Activated T-cell treated with anti-CD3 and anti-CD28 coated beads for 4 hours (primary cell): ENCODE measurements around the gene RWDD2A.
"Not testable (repeated sequence)": the region's sequence is repeated elsewhere in the genome, so short reads cannot be mapped to it uniquely, and the experiment has no call there.

Experiments used
- DNase-seq: peaks from one replicate; pipeline ENCODE4 v3.0.0-alpha.2; 2020

The RWDD2A gene

DNA sequence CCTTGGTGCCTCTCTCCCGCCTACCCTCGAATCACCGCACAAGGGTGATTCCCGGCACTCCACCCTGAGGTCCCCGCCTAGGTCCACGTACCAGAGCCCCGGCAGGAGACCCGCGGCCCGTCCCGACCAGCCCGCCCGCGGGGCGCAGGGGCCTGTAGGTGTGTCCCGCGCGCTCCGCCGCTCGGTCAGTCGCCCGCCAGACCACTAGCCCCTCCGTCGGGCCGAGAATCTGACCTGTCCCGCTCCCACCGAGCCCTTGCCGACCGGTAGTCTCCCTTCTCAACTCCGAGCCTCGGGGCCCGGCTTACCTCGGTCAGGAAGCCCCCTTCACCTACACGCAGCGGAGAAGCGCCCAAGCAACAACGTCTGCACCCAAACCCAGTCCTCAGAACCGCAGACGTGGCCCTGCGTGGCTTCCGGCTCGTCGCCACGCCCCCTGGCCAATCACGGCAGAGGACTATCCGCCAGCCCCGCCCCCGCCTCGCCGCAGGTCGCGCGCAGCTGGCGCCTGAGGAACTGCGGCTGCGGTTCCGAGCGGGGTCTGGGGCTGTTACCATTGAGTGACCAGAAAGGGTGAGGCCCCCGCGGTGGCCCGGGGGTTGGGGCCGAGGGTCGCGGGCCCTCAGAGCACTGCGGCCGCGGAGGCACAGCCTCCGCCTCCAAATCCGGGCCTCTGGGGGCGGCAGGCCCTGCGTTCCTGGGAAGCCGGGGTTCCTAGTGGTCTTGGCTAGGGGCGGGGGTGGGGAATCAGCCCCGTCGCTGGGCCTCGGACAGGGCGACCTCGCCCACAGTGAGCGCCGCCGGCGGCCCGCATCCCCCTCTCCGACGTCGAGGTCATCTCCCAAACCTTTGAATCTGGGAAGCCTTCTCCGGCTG, at the start of gene RWDD2A, which contains the start of gene PGM3:
RWDD2A (plus strand) TSS at position 487 of the 876 bp plus-strand sequence. CDS start 1,095 bp downstream, outside the sequence.
PGM3 (minus strand) TSS at position 395 of the 876 bp plus-strand sequence. CDS start 2,253 bp downstream, outside the sequence.
- peak; percentile 83 for DNase-seq

DNA sequence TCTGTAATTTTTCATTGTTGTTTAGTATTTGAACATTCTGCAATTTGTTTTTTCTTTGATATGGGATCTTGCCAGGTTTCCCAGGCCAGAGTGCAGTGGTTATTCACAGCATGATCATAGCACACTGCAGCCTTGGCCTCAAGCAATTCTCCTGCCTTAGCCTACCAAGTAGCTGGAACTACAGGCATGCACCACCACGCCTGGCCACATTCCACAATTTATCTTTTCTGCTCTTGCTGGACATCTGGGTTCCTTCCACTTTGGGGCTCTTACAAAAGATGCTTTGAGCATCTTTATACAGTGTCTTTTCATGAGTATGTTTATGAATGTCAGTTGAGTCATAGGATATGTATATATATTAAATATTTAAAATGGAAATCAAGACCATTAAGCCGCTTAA, 42.0 kb upstream of the RWDD2A start:
- no peak for DNase-seq

DNA sequence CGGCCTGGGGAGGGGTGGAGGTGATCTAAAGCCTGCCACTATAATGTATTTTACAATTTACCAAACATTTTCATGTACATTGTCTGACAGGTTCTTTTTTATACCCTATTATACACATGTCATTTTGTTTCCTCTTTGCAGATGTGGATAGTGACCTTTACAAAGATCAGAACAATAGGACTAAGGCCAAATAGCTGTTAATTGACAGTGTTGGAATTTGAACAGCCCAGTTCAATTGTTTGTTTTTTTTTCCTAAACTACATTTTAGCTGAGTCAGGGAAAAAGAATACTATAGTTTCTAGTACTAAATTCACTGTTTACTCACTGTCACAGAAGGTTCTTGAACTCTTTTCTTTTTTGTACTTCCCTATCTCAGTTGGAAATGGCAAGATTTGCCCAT, 40.2 kb upstream of the RWDD2A start:
- DNase-seq = no peak

DNA sequence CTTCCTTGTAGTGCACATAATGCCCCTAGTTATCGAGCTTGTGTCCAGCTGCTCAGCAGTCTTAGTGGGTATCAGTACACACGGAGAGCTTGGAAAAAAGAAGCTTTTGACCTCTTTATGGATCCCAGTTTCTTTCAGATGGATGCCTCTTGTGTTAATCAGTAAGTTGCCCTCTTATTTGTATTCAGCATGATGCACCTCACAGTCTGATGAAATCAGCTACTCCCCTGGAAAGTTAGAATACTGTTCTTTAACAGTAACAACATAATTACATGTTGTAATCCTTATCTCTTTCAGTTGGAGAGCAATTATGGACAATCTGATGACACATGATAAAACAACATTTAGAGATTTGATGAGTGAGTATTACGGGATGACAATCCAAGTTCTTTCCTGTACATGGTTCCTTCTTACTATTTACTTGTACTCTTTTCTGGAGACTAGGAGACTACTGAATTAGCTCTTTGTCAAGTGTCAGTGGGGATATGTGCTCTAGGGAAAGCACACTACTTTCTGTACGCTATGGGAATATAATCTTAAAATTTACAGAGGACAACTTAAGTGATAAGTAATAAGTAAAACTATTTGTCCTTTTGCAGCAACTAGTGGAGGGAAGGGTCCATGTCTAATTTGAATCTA, 39.2 kb upstream of the RWDD2A start:
- DNase-seq = no peak

DNA sequence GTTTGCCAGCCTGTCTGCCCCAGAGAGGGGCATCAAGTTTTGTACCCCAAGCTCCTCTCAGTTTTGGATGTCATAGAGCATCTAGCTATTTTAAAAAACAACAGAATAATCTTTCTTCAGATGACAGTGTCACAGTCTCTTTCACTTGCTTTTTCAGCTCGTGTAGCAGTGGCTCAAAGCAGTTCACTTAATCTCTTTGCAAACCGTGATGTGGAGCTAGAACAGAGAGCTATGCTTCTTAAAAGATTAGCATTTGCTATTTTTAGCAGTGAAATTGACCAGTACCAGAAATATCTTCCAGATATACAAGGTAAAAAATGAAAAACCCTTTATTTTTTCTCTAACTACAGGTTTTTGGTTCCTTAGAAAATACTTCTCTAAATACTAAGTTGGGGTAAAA, 37.4 kb upstream of the RWDD2A start:
- DNase-seq = no peak

DNA sequence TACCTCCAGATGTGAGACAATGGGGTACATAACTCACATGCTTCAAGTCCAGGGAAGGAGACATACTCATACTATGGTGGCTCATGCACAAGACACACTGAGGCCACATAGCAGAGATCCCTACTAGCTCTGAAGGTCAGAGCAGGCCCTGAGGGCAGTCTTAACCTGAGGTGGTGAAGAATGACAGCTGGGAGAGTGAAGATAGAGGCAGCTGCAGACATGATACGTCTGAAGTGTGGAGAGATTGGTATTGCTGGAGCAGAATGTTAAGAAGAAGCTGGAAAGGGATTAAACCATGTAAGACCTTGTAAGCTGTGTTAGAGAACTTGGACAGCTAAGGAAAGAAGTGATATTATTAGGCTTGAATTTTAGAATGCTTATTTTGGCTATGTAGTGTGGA, 33.0 kb upstream of the RWDD2A start:
- no peak for DNase-seq

DNA sequence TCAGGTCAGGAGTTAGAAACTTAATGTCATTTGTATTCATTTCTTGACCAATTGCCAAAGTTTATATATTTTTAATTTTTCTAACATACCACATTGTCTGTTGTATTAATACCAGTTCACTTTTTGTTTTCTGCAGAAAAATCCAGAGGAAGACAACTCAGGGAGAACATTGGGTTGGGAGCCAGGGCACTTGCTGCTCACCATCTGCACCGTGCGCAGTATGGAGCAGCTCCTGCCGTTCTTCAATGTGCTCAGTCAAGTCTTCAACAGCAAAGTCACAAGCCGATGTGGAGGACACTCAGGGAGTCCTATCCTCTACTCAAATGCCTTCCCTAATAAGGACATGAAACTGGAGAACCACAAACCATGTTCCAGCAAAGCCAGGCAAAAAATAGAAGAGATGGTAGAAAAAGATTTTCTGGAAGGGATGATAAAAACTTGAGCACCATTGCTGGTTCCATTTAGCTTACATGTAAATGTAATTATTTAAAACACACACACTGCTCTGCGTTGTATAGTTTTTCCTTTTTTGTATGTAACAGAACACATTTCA, 25.4 kb upstream of the RWDD2A start:
- DNase-seq = no peak

DNA sequence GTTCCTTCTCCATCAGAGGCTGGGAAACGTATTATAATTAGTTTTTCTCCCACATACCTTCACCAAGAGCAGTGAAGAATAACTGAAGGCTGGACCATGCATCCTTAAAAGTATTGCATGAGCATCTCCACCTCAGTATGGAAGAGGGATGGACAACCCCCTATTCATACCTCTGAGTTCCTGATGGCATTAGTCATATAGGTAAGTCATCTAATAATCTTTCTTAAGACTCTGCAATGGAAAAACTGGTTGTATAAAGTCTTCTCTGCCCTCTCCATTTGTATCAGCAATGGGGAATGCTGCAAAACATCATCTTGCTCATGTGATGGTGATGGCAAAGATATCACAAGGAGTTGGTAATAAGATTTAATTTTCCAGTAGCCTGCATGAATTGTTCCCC, 24.6 kb upstream of the RWDD2A start:
- no peak for DNase-seq

DNA sequence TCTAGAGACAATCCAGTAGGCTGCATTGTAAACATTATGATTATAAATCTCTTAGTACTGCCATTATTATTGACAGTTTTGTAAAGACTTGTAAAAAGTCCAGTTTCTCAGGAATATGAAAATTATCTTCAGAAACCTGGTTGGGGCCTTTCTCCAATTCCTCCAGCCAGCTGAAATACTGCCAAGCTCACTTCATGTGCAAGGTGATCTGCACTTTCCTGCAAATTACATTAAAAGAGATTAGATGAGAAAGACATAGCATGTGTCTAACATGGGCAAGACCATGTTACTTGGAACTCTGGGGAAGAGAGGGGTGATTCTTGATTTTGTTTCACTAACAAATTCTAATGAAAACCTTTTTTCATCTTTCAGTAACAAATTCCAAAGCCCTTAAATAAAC, 24.1 kb upstream of the RWDD2A start:
- no peak for DNase-seq

DNA sequence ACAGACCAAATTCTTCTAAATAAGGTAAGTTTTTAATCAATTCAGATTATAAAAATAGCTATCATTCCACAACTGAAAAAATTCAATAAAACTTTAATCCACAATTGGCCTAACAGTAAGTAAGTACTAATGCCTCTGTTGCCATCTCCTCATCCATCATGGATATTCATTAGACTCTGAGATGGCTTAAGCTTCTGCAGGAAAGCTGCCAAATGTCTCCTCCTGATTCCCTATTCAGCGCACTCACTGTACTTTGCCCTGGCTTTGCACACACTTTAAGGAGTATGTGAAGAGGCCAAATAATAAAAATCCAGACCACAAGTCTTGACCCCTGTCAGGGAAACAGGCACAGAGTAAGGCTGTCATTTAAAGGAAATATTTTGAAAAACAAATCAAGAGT, 23.6 kb upstream of the RWDD2A start:
- DNase-seq = no peak

DNA sequence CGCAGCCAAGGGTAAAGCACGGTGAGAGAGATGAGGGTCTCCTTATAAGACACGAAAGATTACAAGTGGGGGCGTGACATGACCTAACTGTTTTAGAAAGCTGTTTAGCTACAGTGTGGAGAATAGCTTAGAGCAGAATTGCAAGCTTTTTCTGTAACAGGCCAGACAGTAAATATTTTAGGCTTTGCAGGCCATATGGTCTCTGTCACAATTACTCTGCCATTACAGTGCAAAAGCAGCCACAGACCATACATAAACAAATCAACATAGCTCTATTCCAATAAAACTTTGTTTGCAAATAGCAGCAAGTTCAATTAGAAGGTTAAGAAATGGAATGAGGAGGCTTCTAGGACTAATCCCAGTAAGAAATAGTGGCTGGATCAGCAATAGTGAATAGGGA, 16.9 kb upstream of the RWDD2A start:
- no peak for DNase-seq

DNA sequence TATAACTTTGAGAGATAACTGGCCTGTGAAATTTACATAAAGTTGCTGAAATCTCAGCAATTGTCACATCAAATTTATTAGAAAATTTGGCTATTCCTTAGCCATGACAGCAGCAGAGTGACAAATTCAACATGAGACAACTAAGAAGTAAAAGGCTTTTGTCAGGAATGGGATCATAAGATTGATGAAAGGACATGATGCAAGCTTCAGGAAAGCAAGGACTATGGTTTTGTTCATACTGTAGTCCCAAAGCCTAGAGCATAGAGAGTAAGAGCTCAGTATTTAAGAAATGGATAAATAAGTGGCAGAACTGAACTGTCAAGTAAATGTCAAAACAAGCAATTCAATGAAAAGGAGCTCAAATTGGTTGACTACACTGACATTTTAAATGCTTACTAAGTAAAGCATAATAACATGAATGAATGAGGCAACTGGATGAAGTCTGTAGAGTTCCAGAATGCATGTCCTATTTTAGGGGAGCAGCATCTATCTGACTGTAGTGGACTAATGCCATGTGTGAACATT, 12.7 kb upstream of the RWDD2A start:
- DNase-seq = no peak

DNA sequence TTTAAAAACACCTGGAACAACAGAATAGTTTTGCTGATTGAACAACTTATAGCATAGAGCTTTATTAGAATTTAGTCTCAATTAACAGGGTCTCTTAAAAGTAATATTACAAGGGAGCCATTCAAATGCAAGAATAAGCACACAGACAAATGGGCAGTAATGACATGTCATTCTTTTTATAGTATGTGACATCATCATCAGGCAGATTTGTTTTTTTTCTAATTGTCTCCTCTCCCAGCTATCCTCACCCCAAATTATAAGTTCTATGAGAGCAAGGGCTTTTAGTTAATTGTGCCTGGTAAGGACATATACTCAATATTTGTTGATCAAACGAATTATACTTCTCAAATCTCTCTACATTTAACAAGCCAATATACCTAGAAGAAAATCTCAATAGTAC, 11.0 kb upstream of the RWDD2A start:
- no peak for DNase-seq

DNA sequence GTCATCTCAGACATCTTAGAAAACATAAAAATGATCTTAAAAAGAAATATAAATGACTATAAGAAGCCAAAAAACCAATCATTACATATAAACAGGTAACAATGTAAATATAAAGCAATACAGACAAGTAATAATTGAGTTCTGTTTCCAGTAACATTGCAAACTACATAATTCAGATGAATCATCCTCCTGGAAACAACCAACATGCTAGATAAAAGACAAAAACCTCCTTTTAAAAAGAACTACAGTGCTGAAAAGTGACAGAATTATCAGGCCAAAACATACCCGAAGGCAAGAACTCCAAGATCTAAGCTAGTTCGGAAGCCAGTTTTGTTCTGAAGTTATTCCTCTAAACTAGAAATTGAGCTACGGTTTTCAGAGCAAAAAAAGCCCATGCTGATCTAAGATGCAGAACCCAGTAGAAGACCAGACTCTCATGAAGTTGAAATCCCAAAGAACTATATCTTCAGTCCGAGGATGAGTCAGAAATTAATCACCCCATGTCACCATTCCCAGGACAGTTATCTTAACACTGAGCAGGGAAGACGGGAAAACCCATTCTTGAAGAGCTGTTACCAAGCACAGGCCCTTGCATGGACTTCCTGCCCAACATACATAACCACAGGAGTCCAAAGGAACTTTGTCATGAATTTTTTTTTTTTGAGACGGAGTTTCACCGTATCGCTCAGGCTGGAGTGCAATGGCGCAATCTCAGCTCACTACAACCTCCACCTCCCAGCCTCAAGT, 9.9 kb upstream of the RWDD2A start:
- no peak for DNase-seq

DNA sequence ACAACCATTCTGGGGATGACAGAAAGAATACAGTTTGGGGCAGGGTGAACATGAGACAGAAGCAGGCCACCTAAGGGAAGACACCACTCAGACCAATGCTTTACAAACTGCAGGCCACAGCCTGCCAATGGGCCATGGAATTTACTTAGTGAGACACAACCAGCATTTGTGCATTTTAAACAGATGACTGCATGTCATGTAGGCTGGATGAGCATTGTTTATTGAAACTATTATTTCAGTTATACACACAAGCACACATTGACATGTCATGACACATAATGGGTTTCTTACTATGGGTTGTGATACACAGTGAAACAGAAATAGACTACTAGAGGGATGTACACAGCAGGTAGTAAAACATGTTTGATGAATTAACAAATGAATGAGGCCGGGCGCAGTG, 8.1 kb upstream of the RWDD2A start:
- no peak for DNase-seq

DNA sequence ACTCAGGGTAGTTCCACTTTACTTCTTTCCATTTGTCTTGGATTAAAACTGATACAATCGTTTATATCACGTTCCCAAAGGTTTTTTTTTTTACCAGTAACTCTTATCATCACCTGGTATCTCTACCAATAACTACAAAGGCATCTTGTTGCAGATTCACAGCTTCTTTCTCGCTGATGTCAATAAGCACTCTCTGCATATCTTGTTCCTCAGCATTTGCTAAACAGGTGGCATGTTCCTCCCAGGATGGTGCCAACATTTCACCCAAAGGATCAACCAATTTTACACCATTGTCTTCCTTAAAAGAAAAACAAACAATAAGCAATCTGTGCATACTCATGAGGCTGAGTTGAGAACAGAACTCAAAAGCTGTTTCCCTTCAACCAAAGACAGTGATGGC, 4.7 kb upstream of the RWDD2A start:
- no peak for DNase-seq

DNA sequence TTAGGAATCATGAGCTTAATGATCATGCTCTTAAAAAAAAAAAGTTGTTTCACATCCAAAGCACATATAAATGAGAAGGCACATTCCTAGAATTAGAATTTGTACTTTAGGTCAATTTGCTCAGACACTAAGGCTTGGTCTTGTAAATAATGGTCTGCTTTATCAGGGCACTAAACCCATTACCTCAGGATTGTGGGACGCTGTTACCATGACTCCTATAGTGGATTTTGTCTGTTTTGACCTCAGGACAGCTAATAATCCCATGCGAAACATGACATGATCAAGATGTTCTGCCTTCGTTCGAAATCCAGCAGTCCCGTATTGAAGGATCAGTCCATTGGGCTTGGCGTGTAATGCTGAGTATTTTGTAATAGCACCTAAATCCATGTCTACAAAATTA, 2.5 kb upstream of the RWDD2A start:
- DNase-seq = no peak

DNA sequence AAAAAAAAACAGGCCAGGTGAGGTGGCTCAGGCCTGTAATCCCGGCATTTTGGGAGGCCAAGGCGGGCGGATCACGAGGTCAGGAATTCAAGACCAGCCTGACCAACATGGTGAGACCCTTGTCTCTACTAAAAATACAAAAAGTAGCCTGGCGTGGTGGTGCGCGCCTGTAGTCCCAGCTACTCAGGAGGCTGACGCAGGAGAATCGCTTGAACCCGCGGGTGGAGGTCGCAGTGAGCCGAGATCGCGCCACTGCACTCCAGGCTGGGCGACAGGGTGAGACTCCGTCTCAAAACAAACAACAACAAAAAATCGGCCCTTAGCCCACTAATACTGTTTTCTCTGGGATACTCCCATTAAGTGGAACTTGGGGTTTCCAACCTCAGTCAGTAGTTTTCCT, 1.2 kb upstream of the RWDD2A start:
- not testable (repeated sequence) for DNase-seq

DNA sequence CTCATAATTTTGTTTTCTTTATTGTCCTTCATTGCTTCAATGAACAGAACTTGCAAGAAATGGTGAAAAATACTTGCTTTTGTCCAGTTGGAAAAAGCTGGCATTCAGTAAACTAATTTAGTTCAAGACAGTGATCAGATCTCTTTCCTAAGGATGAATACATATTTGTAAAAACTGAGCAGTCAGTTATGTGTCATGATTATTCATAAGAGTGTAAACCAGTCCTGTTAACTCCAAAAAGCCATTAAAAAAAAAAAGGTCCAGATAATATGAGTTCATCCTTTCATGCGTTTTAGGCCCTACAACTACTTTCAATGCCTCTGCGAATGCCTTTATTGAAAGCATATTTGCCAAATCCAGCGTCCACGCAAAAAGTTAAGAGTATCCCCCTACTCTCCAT, 701 bp upstream of the RWDD2A start:
- no peak for DNase-seq

DNA sequence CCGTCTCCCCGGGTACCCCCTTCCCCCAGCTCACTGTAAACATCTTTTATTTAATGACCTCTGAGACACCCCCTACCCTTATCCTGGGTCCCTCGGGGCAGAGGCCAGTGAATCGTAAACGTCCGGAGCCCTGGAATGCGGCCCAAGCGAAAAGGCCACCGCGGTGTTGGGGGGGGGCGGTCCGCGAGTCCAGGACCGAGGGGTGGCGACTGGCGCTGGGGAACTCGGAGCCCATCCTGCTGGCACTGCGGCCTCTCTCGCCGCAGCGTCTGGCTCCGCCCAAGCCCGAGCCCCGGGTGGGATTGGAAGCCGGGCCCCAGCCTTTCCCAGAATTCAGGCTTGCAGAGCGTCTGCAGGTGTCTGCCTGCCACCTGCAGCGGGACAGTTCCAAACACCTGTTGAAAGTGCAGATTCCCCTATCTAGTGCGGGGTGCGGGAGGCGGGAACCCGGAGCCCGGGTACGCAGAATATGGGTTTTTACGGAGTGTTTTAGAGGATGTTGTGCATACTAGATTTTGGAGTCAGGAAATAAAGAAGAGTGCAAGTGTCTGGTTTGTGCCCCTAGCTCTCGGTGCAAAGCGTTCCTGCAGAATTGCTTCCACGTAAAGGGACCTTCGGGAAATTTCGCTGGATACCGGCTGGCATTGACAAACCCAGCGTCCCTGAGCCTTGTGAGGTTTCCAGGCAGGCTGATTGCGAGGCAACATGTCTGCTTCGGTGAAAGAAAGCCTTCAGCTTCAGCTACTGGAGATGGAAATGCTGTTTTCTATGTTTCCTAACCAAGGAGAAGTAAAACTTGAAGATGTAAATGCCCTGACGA, 800 bp downstream of the RWDD2A start:
- no peak for DNase-seq

DNA sequence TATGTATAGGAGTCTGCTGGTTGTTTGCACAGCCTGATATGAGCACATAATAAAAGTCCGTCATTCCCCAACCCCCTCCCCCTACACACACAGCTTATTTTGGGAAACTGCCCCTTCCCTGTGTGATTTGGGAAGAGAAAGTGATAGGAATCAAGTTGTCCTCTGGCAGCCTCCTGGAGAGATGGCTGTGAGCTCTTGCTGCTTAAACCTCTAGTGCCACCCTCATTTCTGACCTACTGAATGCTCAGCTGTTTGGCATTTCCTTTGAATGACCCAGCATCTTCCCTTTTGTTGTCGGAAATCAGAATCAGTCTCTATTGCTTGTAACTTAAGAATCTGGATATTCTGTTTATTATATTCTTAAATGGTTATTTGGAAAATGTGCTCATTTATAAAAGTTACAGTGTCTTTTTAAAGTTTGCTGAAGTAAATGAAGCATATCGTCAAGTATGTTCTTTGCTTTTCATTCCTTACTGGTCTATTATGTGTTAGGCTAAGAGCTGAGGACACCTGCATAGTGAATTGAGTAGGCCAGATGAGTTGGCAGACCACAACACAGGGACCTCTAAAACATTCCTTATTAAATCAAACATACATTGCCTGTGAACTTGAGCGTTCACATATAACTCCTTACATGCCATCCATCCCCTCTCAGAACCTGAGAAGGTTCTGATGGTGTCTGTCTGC, 5.5 kb downstream of the RWDD2A start:
- no peak for DNase-seq
